Skin epidermis (tissue), 12 donors: Measurements from ENCODE around the gene HSP90AA1.
A peak's percentile ranks its signal among the peaks of the same experiment; 100 is the strongest.

Experiments used
- H3K27ac ChIP-seq, 21 experiments: fragments of 200-600 bp; sonication (generic) in 11 of 21; one replicate each; pipeline ENCODE4 v1.5.0; 2020; ENCODE audit warnings: mild to moderate bottlenecking in 3 of 21, inconsistent platforms in 2 of 21, moderate library complexity in 2 of 21
- H3K4me3 ChIP-seq, 7 experiments: fragments of 200-600 bp; sonication (generic) in 2 of 7; one replicate each; pipeline ENCODE4 v1.5.0; 2020; ENCODE audit warnings: inconsistent platforms in 2 of 7, mild to moderate bottlenecking in 2 of 7, moderate library complexity in 1 of 7

HSP90AA1 gene

DNA sequence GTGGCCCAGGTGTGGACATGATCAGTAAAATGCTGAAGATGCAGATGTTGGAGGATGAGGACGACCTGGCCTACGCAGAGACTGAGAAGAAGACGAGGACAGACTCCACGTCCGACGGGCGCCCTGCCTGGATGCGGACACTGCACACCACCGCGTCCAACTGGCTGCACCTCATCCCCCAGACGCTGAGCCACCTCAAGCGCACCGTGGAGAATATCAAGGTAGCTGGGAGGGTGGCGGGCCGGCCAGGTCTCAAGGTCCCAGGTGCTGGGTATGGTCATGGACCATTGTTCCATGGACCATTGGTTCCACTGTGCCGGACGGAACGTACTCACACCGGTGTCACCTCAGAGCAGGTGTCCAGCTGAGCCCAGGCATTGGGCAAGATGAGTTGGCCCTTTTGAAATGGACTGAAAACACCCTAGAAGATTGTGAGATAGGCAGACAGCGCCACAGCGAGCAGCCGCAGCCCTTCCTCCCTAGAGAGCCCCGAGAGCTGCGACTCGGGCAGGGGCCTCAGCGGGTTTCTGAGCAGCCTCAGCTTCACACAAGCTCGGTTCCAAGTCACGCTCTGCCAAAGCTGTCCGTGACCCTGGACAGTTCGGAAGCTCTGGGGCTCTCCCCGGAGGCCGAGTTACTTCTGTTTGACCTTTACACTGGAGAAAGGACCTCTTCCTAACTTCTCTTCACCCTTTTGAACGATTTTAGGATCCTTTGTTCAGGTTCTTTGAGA lies 38.9 kb downstream of the HSP90AA1 start:
- no peak overlapping the region for H3K4me3 ChIP-seq

DNA sequence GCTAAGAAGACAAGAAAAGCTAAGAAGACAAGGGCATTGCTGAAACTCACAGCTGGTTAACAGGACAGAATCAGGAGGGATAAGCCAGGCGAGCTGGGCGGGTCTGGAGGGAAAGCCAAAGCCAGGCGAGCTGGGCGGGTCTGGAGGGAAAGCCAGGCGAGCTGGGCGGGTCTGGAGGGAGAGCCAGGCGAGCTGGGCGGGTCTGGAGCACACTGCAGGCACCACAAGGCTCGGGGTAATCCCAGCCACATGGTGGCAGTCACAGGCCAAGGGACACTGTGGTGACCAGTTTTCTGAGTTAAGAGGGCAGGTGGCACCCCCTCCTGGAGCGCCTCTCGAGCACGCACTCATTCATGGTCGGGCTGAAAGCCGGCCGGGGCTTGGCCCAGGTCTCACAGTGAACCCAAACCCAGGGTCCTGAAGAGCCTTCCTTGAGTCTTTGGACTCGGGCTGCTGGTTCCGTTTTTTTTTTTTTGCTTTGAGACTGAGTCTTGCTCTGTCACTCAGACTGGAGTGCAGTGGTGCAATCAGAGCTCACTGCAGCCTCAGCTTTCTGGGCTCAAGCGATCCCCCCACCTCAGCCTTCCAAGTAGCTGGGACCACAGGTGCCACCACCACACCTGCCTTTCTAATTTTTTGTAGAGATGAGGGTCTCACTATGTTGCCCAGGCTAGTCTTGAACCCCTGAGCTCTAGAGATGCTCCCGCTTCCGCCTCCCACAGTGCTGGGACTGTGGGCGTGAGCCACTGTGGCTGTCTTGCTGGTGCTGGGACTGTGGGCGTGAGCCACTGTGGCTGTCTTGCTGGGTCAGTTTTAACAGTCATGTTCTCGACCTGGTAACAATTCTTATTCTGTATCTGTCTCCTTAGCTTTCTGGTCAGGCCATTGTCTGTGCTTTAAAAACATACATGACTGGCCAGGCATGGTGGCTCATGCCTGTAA lies 40.2 kb downstream of the HSP90AA1 start:
- Histone ChIP-seq H3K27ac (peak overlapping the region in 2 of 21 experiments; percentile 5 to 38), H3K4me3 (no peak overlapping the region)

More for the DNA sequence above, 38.9 kb downstream of the HSP90AA1 start:
- no peak overlapping the region for H3K27ac ChIP-seq

GRCh38 chr14:102044566-102044965 lies 42.3 kb downstream of the HSP90AA1 start:
- no peak overlapping the region for H3K27ac ChIP-seq
- H3K4me3 ChIP-seq = no peak overlapping the region

GRCh38 chr14:102043251-102044025 lies 43.4 kb downstream of the HSP90AA1 start:
- H3K27ac ChIP-seq = no peak overlapping the region
- no peak overlapping the region for H3K4me3 ChIP-seq

DNA sequence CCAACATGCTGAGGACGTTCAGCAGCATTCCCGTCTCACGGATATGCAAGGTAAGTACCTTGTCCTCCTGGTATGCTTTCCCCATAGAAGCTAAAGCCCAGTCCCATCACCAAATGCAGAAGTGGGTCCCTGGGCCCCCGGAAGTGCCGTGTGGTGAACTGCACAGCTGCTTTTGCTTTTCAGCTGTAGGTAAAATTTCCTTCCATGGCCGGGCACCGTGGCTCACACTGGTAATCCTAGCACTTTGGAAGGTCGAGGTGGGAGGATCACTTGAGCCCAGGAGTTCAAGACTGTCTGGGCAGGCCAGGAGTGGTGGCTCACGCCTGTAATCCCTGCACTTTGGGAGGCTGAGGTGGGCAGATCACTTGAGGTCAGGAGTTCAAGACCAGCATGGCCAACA lies 44.1 kb downstream of the HSP90AA1 start:
- Histone ChIP-seq H3K4me3 (no peak overlapping the region), H3K27ac (no peak overlapping the region)

- Histone ChIP-seq H3K27ac (no peak overlapping the region), H3K4me3 (no peak overlapping the region)
These were observed 46.7 kb downstream of the HSP90AA1 start for GRCh38 chr14:102040153-102040552.

DNA sequence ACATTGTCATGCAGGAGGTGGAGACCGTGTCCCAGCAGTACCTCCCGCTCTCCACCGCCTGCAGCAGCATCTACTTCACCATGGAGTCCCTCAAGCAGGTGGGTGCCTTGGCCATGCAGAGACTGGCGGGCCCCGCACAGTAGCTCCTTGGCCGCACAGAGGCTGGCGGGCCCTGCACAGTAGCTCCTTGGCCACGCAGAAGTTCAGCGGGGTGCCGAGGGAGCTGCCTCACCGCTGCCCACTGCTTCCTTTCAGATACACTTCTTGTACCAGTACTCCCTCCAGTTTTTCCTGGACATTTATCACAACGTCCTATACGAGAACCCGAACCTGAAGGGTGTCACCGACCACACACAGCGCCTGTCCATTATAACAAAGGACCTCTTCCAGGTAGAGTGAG lies 47.7 kb downstream of the HSP90AA1 start:
- no peak overlapping the region for H3K4me3 ChIP-seq
- no peak overlapping the region for H3K27ac ChIP-seq

GRCh38 chr14:102037686-102038085 lies 49.2 kb downstream of the HSP90AA1 start:
- H3K27ac ChIP-seq = no peak overlapping the region
- H3K4me3 ChIP-seq = no peak overlapping the region

DNA sequence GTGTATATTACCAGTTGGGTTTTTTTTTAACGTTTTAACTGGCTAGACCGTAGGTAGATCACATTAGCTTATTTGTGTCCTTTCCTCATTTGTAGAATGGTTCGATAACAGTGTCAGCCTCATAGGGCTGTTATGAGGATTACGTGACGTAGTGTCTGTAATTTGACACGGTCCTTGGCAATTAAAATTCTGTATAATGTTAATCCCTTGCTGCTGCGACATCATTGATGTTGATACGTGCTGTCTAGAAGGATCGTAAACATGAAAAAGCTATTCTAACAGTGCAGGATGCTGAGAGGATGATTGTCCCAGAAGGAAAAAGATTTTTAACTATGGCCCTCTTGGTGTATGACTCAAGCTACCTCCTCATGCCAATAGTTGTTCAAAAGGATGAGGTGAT lies 50.9 kb downstream of the HSP90AA1 start:
- H3K27ac ChIP-seq = no peak overlapping the region

DNA sequence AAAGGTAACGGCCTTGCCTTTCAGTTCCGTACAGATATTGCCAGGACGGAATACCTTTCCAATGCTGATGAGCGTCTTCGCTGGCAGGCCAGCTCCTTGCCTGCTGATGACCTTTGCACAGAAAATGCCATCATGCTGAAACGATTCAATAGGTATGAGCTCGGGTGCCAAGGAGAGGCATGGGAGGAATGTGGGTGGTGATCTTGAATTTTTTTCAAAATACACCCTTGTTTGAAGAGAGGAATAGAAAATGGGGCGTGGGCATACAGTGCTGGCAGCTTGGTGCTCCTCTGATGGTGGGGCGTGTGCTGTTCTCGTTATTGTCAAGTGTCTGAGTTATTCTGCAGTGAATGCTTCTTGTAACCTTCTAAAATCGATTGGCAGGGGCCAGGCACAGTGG lies 52.5 kb downstream of the HSP90AA1 start:
- Histone ChIP-seq H3K27ac (no peak overlapping the region), H3K4me3 (no peak overlapping the region)

More for the DNA sequence above, 50.9 kb downstream of the HSP90AA1 start:
- no peak overlapping the region for H3K4me3 ChIP-seq

DNA sequence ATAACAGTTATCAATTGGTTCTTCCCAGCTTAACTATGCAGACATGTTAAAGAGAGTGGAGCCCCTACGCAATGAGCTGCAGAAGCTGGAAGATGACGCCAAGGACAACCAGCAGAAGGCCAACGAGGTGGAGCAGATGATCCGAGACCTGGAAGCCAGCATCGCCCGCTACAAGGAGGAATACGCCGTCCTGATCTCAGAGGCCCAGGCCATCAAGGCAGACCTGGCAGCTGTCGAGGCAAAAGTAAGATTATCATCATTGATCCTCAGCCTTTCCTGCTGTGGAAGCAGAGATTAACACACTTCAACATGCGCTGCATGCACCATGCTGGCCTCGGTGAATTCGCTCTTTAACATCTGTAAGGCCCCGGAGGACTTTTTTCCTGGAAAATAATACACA lies 53.6 kb downstream of the HSP90AA1 start:
- H3K4me3 ChIP-seq = no peak overlapping the region
- H3K27ac ChIP-seq = no peak overlapping the region
